ENCODE results near the gene RBM20.
"Not testable (repeated sequence)": the region's sequence is repeated elsewhere in the genome, so short reads cannot be mapped to it uniquely, and the experiment has no call there.

The RBM20 gene

DNA sequence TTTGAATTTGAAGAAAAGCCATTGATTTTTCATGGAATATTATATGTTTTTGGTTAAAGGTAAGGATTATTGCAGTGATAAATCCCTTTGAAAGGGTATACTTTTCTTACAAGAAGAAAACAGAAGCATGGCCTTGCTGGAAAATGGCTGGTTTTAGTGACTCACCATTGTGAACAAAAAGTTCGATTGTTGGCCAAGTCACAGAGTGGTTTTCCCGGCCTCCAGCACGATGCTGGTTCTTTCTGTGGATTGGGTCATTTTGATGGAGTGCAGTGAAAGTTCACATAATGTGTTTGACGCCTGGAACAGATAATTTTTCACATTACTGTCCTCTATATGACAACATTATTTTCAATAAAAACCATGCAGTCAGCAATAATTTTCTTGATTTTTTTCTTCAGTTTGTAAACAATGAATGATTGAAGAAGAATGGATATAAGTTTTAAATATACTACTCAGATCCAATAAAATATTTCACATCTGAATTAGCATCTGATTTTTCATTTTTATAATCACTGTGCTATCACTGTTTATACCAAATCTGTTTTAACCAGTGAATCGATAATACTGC is 60.9 kb downstream of the RBM20 start:
- DNase-seq (ENCODE audit: low read depth in 2 of 2), result no peak

DNA sequence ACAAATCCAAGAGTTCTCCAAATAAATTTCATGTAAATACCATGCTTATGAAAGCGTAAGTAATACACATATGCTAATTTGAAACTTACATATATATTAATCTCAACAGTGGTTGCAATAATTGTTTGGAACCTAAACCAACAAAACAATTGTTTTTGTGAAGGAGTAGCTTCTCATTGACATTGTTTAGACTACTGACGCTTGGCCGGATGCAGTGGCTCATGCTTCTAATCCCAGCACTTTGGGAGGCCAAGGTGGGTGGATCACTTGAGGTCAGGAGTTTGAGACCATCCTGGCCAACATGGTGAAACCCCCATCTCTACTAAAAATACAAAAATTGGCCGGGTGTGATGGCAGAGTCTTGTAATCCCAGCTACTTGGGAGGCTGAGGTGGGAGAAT is 61.5 kb downstream of the RBM20 start:
- DNase-seq (ENCODE audit: low read depth in 2 of 2), result not testable (repeated sequence)

- DNase-seq (ENCODE audit: low read depth in 2 of 2), result no peak
Observed at GRCh38 chr10:110706690-110707098, 62.6 kb downstream of the RBM20 start.

DNA sequence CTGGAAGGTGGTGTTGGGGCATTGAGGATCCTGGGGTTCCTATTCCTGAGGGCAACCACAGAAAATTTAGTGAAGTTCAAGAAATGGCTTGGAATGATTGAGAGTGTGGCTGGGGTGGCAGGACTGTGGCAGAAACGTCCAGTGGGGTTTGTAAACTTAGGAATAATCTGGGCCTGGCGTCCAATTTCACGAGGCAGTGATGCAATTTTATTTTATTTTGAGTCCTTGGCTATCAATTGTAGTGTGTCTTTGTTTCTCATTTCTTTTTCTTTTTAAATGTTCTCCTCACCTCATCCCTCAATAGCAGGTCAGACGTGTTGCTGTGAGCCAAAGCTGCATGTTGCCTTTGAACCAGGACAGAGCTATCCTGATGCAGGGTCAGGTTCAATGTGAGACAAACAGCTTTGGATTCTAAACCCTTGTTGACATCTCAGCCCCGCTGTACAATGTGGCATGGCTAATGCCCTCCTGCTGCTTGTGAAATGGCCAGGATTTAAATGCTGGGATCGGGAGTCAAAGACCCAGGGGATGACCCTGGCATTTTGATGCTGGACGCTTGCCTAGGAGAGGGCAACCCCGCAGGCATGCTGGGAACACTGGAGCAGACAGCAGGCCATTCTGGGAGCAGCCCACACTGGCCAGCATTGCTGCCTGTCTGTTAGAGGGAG is 64.8 kb downstream of the RBM20 start:
- DNase-seq (ENCODE audit: low read depth in 2 of 2), result no peak

DNA sequence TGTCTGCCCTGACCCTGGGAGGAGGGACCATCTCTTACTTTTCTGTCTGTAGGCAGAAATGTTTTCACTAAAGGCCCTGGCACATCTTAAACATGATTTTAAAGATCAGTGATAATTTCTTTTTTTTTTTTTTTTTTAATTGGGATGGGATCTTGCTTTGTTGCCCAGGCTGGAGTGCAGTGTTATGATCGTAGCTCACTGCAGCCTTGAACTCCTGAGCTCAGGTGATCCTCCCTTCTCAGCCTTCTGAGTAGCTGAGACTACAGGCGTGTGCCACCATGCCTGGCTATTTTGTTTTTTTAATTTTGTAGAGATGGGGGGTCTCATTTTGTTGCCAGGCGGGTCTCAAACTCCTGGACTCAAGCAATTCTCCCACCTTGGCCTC is 65.3 kb downstream of the RBM20 start:
- no peak for DNase-seq (ENCODE audit: low read depth in 2 of 2)

GRCh38 chr10:110709964-110710587 is 65.9 kb downstream of the RBM20 start:
- DNase-seq (ENCODE audit: low read depth in 2 of 2), result no peak

DNA sequence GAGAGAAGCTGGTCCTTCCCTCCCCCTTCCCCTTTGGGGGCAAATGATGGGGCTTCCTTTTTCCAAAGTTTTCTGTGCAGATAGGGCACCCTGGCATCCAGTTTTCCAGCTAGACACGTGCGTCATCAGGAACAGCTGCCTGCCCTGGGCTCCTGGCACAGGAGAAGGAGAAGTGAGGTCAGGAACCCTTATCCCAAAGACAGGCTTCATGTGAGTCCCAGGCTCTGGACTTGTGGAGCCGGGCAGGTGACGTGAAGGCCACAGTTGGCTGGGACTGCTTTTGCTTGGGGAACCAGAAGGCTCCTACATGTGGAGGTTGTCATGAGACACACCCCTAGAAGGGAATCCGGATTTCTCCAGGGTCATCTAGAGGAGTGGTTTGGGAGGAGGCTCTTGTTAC is 66.5 kb downstream of the RBM20 start:
- DNase-seq (ENCODE audit: low read depth in 2 of 2), result no peak

GRCh38 chr10:110711382-110711781 is 67.2 kb downstream of the RBM20 start:
- no peak for DNase-seq (ENCODE audit: low read depth in 2 of 2)

GRCh38 chr10:110714356-110714755 is 70.2 kb downstream of the RBM20 start:
- DNase-seq (ENCODE audit: low read depth in 2 of 2), result no peak

- DNase-seq (ENCODE audit: low read depth in 2 of 2), result no peak
Observed at GRCh38 chr10:110717781-110718589, 73.8 kb downstream of the RBM20 start.

DNA sequence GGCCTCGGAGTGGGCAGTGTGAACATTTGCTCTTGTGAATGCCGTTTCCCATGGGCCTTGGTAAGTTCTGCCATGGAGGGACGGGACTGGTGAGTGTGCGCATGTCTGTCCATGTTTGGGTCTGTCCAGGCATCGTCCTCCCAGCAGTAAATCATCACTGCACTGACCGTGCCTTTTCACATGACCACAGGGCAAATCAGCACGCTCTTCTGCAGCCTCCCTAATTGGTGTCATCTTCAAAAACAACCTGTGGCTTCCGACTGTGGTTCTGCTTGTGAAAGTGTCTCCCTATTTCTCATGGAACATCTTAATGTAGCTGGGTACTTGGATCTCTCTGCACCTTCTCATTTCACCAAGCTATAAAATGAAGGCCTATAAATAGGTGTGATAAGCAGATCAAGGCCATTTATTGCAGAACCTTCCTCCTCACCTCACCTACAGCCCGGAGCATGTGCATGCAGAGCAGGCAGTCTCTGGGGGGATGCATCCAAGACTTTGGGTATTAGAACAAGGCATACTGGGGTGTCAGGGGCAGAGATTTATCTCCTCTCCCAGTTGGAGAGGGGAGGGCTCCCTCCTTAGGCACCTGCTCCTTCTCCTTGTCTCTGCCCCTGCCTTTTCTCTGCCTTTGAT is 77.4 kb downstream of the RBM20 start:
- DNase-seq (ENCODE audit: low read depth in 2 of 2), result no peak

DNA sequence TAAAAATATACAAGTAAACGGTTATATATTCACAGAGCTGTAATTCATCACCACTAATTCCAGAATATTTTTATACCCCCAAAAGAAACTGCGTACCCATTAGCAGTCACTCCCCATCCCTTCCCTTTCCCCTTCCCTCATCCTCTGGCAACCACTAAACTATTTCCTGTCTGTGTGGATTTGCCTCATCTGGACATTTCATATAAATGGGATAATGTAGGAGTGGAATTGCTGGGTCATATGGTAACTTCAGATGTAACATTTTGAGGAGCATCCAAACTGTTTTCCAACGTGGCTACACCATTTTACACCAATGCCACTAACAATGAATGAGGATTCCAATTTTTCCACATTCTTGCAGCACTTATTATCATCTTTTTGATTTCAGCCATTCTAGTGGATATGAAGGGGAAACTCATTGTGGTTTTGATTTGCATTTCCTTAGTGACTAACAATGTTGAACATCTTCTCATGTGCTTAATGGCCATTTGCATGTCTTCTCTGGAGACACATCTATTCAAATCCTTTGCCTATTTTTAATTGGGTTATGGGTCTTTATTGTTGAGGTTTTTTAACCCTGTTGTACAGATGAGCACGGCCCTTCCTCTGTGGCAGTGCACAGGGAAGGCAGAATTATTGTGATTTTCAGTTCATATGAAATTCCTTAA is 79.2 kb downstream of the RBM20 start:
- DNase-seq (ENCODE audit: low read depth in 2 of 2), result no peak

- no peak for DNase-seq (ENCODE audit: low read depth in 2 of 2)
Observed at GRCh38 chr10:110724116-110724921, 80.2 kb downstream of the RBM20 start.

DNA sequence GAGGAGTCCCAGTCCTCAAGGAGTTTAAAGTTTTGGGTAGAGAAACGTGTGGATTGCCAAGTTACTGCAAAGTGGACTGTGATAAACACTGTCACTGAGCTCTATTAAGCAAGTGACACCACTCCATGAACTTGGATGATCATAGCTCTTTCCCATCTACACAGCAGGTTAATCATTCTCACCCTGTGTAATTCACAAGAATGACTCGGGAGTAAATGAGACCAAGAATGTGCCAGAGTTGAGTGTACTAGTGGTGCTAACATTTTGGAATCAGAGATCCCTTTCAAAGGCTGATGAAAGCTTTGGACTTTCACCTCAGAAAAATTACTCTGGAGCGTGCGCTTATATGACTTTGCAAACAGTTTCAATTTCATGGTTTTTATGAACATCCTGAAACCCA is 80.8 kb downstream of the RBM20 start:
- no peak for DNase-seq (ENCODE audit: low read depth in 2 of 2)

GRCh38 chr10:110725801-110726630 is 81.9 kb downstream of the RBM20 start:
- DNase-seq (ENCODE audit: low read depth in 2 of 2), result no peak

DNA sequence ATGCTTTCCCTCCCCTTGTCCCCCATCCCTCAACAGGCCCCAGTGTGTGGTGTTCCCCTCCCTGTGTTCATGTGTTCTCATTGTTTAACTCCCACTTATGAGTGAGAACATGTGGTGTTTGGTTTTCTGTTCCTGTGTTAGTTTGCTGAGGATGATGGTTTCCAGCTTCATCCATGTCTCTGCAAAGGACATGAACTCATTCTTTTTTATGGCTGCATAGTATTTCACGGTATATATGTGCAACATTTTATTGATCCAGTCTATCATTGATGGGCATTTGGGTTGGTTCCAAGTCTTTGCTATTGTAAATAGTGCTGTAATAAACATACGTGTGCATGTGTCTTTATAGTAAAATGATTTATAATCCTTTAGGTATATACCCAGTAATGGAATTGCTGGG is 83.6 kb downstream of the RBM20 start:
- DNase-seq (ENCODE audit: low read depth in 2 of 2), result not testable (repeated sequence)

DNA sequence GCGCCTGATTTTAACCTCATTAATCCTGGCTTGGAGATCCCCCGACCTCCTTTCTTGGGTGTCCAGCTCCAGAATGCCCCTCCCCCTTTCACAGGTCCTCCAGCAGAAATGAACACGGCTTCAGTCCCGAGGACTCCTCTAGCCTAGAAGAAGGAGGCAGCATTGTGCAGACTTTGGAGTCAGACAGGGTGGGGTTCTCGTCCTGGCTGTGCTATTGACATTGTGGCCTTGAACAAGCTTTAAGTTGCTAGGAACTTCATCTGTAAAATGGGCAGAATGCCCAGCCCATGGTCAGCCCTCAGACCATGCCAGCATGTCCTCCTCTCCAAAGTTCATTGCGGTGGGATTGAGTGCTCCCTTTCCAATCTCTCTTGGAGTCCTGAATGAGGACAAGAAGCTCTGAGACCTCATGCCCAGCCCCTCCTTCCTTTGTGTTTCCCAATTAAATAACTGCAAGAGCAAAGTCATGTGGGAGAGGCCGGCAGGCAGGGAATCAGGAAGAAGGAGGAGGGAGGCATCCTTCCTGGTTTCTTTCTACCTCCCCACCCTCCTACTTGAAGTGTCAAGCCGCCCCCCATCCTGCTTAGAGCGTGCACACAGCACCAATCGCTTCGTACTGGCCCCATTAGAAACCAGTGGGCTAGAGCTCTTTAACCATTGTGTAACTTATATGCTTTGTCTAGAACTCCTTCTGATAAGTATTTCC is 86.4 kb downstream of the RBM20 start:
- no peak for DNase-seq (ENCODE audit: low read depth in 2 of 2)

GRCh38 chr10:110733218-110733952 is 89.2 kb downstream of the RBM20 start:
- DNase-seq (ENCODE audit: low read depth in 2 of 2), result no peak
